GM12878 (cell line): ENCODE results near the gene TANC2. TPM values are rescaled to one million over a fixed set of nuclear protein-coding genes. Genes with fewer than 3 reads are reported as not detected.
A peak's percentile ranks its signal among the peaks of the same experiment; 100 is the strongest.

Source experiments
- ATAC-seq: fragments of 200-7000 bp; cut with Tn5 transposase; 3 replicates; pipeline ENCODE4 v1.9.1; 2020; ENCODE audit warnings: mild to moderate bottlenecking, moderate library complexity
- BruUV-seq: library from RNA; stranded (reverse); fragments of 400-500 nt; replicated peaks from 2 replicates; lab custom pipeline; 2021; lab: Mats Ljungman, UMichigan
- CTCF ChIA-PET: fragments of 300-600 bp; sonication (Branson Sonifier 250); formaldehyde crosslinking; extraction: SDS; loops from one replicate; lab custom pipeline; 2021; ENCODE audit warnings: inconsistent platforms; lab: Yijun Ruan, JAX
- POLR2A ChIA-PET: fragments of 350-600 bp; formaldehyde crosslinking; extraction: SDS; loops from one replicate; lab custom pipeline; 2021; ENCODE audit warnings: inconsistent platforms; lab: Charles Lee
- RAD21 ChIA-PET: fragments of 300-600 bp; sonication (Branson Sonifier 250); formaldehyde crosslinking; loops from one replicate; lab custom pipeline; 2023; ENCODE audit warnings: antibody characterized with exemption; ENCODE audit not compliant: unreplicated experiment; lab: Charles Lee
- SMC1A ChIA-PET: fragments of 300-600 bp; sonication (Branson Sonifier 250); formaldehyde crosslinking; loops from one replicate; lab custom pipeline; 2023; ENCODE audit not compliant: unreplicated experiment, uncharacterized antibody; lab: Charles Lee
- DNase-seq: peaks from one replicate; pipeline ENCODE4 v3.0.0-alpha.2; 2011; ENCODE audit warnings: low read depth, low spot score
- FAIRE-seq: peaks from 3 replicates; lab custom pipeline; 2011; peaks lifted over from hg19 to GRCh38; lab: Jason Lieb, UNC
- H2AFZ ChIP-seq: 2 replicates; pipeline ENCODE4 v1.6.0; 2011; ENCODE audit warnings: low read depth, low read length, control low read depth; ENCODE audit not compliant: control insufficient read depth
- H3K27ac ChIP-seq: 2 replicates; pipeline ENCODE4 v1.5.1; 2011; ENCODE audit warnings: control low read depth; ENCODE audit not compliant: control insufficient read depth, insufficient read depth
- H3K27me3 ChIP-seq, 2 experiments: replicated peaks in 1 of 2; 2 replicates each; pipeline versions ENCODE4 v1.6.0 to v1.6.1; 2011; ENCODE audit warnings: low read length in 1 of 2; ENCODE audit not compliant: control insufficient read depth in 2 of 2, insufficient read depth in 2 of 2
- H3K36me3 ChIP-seq, 2 experiments: 2 replicates each; pipeline ENCODE4 v1.5.1; 2011; ENCODE audit warnings: low read length in 1 of 2; ENCODE audit not compliant: control insufficient read depth in 2 of 2, insufficient read depth in 2 of 2
- H3K4me1 ChIP-seq: 2 replicates; pipeline ENCODE4 v1.6.1; 2011; ENCODE audit warnings: mild to moderate bottlenecking, low read length, moderate library complexity, mixed read lengths; ENCODE audit not compliant: control insufficient read depth, insufficient read depth
- H3K4me2 ChIP-seq: 2 replicates; pipeline ENCODE4 v1.6.0; 2011; ENCODE audit warnings: control low read depth; ENCODE audit not compliant: control insufficient read depth, insufficient read depth
- H3K4me3 ChIP-seq: fragments of 200-600 bp; sonication (generic); 2 replicates; pipeline ENCODE4 v1.5.1; 2016
- H3K79me2 ChIP-seq: 2 replicates; pipeline ENCODE4 v1.6.0; 2011; ENCODE audit warnings: low read length; ENCODE audit not compliant: control insufficient read depth, insufficient read depth
- H3K9ac ChIP-seq: 2 replicates; pipeline ENCODE4 v1.8.0; 2011; ENCODE audit warnings: low read length, control low read depth, mixed read lengths; ENCODE audit not compliant: control insufficient read depth, insufficient read depth
- H3K9me3 ChIP-seq: replicated peaks from 3 replicates; pipeline ENCODE4 v1.5.1; 2011; ENCODE audit warnings: mild to moderate bottlenecking, low read length; ENCODE audit not compliant: control insufficient read depth, insufficient read depth
- H4K20me1 ChIP-seq: 2 replicates; pipeline ENCODE4 v1.6.0; 2011; ENCODE audit not compliant: control insufficient read depth, insufficient read depth
- EGR1 ChIP-seq, 2 experiments: IDR thresholded peaks; 1 replicate in 1 of 2; 2 replicates in 1 of 2; pipeline ENCODE4 v1.6.1; 2011 to 2012; ENCODE audit warnings: low read depth in 2 of 2, low read length in 2 of 2, borderline replicate concordance in 1 of 2, mild to moderate bottlenecking in 1 of 2, moderate library complexity in 1 of 2
- NFXL1 ChIP-seq: fragments of 450-650 bp; IDR thresholded peaks from 2 replicates; pipeline ENCODE4 v1.6.1; 2017; ENCODE audit warnings: antibody characterized with exemption, mild to moderate bottlenecking, borderline replicate concordance
- TCF12 ChIP-seq: IDR thresholded peaks from 2 replicates; pipeline ENCODE4 v1.6.1; 2011; ENCODE audit warnings: low read depth, mild to moderate bottlenecking, low read length
- WGBS: methylation state at CpG from one replicate; pipeline ENCODE4 v1.1.6; 2016; ENCODE audit warnings: low lambda C conversion rate; ENCODE audit not compliant: insufficient replicate concordance, insufficient coverage; ENCODE audit errors: missing lambda C conversion rate; 5-methylcytosine and 5-hydroxymethylcytosine counted together
- in situ Hi-C: fragments of 300-500 bp; cut with MboI; formaldehyde crosslinking; loops from 9 replicates; pipeline ENCODE4 v1.14.3; 2018; ENCODE audit warnings: mixed read lengths
- intact Hi-C: fragments of 100-400 bp; cut with micrococcal nuclease; formaldehyde crosslinking; loops from one replicate; pipeline ENCODE4 v1.14.2; 2022; ENCODE audit not compliant: unreplicated experiment
- polyA plus RNA-seq, 11 experiments: library from polyadenylated mRNA; depleted of rRNA in 4 of 11; unstranded in 6 of 11; stranded (reverse) in 5 of 11; fragments of >200 nt; fragmentation: Nextera tagmentation in 4 of 11; fragmentation: Illumina TruSeq in 1 of 11; extraction: Ambion mirVana in 4 of 11; extraction: Trizol in 1 of 11; gene quantifications; 1 replicate in 1 of 11; 2 replicates in 10 of 11; pipeline versions ENCODE4 v1.2.1 to v1.2.3, GENCODE V29; 2011 to 2016; ENCODE audit warnings: inconsistent platforms in 2 of 11, missing spikeins in 2 of 11, low read depth in 1 of 11
- total RNA-seq, 4 experiments: library from RNA; depleted of rRNA in 3 of 4; stranded (reverse); fragments of >200 nt in 3 of 4; fragmentation: Illumina TruSeq in 1 of 4; extraction: Trizol in 1 of 4; gene quantifications; 2 replicates each; pipeline versions ENCODE4 v1.2.1 to v1.2.3, GENCODE V29; 2013 to 2021
- TF ChIP-seq, protein P1 (sequence below): fragments of 450-650 bp; IDR thresholded peaks from 2 replicates; pipeline ENCODE4 v1.6.1; 2017; ENCODE audit warnings: antibody characterized with exemption, mild to moderate bottlenecking, moderate library complexity

TANC2 gene
- total and polyA plus RNA-seq, 10 of the 15 experiments (the other 5 are each of a cell fraction or from before 2014, with no cell fraction given) = under 0.01 to 0.13 (median 0.03) TPM; not detected in 2

DNA sequence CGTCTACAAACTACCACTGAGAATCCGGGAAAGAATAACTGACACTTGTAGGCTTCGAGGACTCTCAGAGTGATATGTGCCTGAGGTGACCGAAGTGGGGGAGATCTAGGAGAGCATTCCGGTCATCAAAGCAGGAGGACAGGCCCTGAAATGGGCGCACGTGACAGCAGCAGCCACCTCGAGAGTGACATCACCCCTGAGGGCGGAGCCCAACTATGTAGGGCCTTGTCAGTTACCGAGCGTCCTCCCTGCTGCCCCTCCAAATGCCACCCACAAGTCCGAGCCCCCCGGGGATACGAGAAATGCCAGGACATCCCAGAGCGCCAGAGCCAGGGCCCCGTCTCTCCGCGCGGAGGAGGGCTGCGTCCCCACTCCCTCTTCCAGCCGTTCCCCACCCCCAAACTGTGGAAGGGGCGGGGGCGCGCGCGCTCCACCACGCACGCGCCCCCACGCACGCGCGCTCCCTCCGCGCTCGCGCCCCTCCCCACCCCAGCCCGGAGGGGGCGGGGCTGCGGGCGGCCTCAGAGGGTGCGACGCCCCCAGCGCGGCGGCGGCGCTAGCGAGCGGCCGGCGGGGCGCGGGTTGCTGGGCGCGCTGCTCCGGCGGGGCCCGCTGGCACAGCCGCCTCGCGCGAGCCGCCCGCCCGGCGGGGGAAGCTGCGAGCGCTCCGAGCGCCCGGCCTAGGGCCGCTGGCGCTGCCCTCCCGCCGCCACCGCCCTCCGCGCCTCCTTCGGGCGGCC, at the start of gene TANC2 (continued):
- peak in 1 of 2 experiments; percentile 34; a peak in 1 of 3 replicates for TF ChIP-seq EGR1 (IDR thresholded peaks at IDR 0.05; ENCODE audit: borderline replicate concordance in 1 of 2, low read depth in 2 of 2, low read length in 2 of 2)
- no peak for TF ChIP-seq TCF12
- TF ChIP-seq, all 136 proteins: peak for 5

DNA sequence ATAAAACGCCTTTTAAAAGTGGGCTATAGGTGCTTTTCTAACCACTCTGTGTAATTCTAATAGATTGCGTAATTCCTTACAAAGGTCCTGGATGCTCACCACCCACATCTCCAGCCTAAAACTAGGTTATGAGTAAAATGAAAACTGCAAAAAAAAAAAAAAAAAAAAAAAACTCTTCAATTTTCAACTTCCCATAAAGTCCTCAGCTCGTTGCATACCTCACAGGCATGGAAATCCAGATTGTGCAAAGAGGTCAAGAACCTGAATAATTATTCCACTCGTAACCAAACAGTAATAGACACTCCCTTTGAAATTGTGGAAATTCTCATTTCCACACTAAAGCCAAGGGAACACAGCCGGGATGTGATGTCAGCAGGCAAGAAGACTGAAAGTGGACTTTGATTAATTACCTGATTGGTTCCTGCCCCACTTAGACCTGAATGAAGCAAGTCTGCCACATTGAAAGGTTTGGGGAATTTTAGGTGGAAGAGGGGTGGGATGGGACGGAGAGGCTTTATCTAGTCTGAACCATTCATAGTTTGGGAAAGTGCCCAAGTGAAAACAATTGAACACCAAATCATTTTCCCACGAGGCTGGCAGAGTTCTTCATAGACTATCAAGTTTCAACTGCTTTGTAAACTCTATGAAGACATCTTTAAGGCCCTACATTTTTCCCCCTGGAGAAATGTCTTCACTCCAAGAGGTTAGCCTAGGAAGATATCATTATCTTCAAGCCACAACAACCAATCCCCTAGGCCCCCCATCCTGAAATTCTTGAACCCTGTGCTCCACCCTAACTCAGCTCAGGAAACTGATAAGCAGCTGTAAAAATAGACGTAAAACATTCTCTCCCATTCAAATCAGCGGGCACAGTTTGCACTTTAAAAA, 49.1 kb upstream of the TANC2 start:
- ATAC-seq = no peak
- H3K9ac ChIP-seq = no peak overlapping the region
- POLR2A ChIA-PET = no interaction called here
- H3K4me1 ChIP-seq = no peaks in the 10 kb centered on the region
- TF ChIP-seq, protein P1, sequence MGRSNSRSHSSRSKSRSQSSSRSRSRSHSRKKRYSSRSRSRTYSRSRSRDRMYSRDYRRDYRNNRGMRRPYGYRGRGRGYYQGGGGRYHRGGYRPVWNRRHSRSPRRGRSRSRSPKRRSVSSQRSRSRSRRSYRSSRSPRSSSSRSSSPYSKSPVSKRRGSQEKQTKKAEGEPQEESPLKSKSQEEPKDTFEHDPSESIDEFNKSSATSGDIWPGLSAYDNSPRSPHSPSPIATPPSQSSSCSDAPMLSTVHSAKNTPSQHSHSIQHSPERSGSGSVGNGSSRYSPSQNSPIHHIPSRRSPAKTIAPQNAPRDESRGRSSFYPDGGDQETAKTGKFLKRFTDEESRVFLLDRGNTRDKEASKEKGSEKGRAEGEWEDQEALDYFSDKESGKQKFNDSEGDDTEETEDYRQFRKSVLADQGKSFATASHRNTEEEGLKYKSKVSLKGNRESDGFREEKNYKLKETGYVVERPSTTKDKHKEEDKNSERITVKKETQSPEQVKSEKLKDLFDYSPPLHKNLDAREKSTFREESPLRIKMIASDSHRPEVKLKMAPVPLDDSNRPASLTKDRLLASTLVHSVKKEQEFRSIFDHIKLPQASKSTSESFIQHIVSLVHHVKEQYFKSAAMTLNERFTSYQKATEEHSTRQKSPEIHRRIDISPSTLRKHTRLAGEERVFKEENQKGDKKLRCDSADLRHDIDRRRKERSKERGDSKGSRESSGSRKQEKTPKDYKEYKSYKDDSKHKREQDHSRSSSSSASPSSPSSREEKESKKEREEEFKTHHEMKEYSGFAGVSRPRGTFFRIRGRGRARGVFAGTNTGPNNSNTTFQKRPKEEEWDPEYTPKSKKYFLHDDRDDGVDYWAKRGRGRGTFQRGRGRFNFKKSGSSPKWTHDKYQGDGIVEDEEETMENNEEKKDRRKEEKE = no peak
- TF ChIP-seq NFXL1 = 0 out of 2 replicates have a peak, but pooled peaks have one; percentile 27
- 6% methylated on average over 9 of the region's 9 CpGs for WGBS
- H2AFZ ChIP-seq = no peak overlapping the region
- no peak overlapping the region for H3K4me2 ChIP-seq
- H3K36me3 ChIP-seq = no peaks in the 10 kb centered on the region
- no peaks in the 10 kb centered on the region; a peak in 2 of 4 replicates for H3K27me3 ChIP-seq
- SMC1A ChIA-PET = interaction anchor here (1.0 kb wide), 1 partner anchor 30 kb away, joined by 3 read pairs; no protein-coding TSS in a partner anchor
- CTCF ChIA-PET = interaction anchor here (0.9 kb wide), 1 partner anchor 12 kb away, joined by 3 read pairs; no protein-coding TSS in a partner anchor
- no peaks in the 10 kb centered on the region for H3K79me2 ChIP-seq
- RAD21 ChIA-PET = no interaction called here
- H3K9me3 ChIP-seq = no peaks in the 10 kb centered on the region
- no peak overlapping the region for H3K27ac ChIP-seq
- in situ Hi-C loops = no loop called here
- H3K4me3 ChIP-seq = no peak overlapping the region
- DNase-seq = no peak
- BruUV-seq = no TSS peak
- intact Hi-C loops = no loop called here
- no peak for FAIRE-seq
- no peaks in the 10 kb centered on the region for H4K20me1 ChIP-seq
